SK-N-SH treated with all-trans-retinoic acid at 6 μM for 48 hours (cell line): ENCODE data around the gene RP9.

Experiments used
- CSRNP3 ChIP-seq: fragments of 250-450 bp; sonication (Bioruptor Pico); IDR thresholded peaks from 2 replicates; pipeline ENCODE4 v1.5.1; 2021; ENCODE audit warnings: mild to moderate bottlenecking, moderate library complexity
- OSR1 ChIP-seq: fragments of 250-450 bp; sonication (Bioruptor Pico); IDR thresholded peaks from 2 replicates; pipeline ENCODE4 v1.8.0; 2022; ENCODE audit warnings: moderate library complexity, mild to moderate bottlenecking, inconsistent platforms
- TSHZ2 ChIP-seq: fragments of 250-450 bp; sonication (Bioruptor Pico); IDR thresholded peaks from 2 replicates; pipeline ENCODE4 v1.5.0; 2020; ENCODE audit warnings: mild to moderate bottlenecking, moderate library complexity

- no peak for TF ChIP-seq CSRNP3 (CRISPR knock-in tag)
- no peak for TF ChIP-seq OSR1 (CRISPR knock-in tag)
- no peak for TF ChIP-seq TSHZ2 (CRISPR knock-in tag)
Observed at GRCh38 chr7:33107136-33108066, 1.8 kb downstream of the RP9 start.
